Uterus (tissue), 4 donors: Measurements from ENCODE around the gene KCNJ16. TPM values are rescaled to one million over a fixed set of nuclear protein-coding genes. Genes with fewer than 3 reads are reported as not detected.

Source experiments
- DNase-seq, 2 donors: peaks; one replicate each; pipeline ENCODE4 v3.0.0-alpha.2; 2019 to 2020
- H3K27ac ChIP-seq, 2 donors: fragments of 200-600 bp; sonication (generic); 1 replicate in 1 of 2; 2 replicates in 1 of 2; pipeline ENCODE4 v1.5.1; 2016 to 2018
- H3K27me3 ChIP-seq, 2 donors: fragments of 200-600 bp; sonication (generic); one replicate each; pipeline ENCODE4 v1.5.1; 2018 to 2019; ENCODE audit warnings: control low read depth in 1 of 2
- H3K36me3 ChIP-seq, 2 donors: fragments of 200-600 bp; sonication (generic); one replicate each; pipeline ENCODE4 v1.5.1; 2019; ENCODE audit warnings: control low read depth in 1 of 2
- H3K4me1 ChIP-seq, 2 donors: fragments of 200-600 bp; sonication (generic); one replicate each; pipeline ENCODE4 v1.5.1; 2018 to 2019; ENCODE audit warnings: control low read depth in 1 of 2
- H3K4me3 ChIP-seq, 2 donors: fragments of 200-600 bp; sonication (generic); 1 replicate in 1 of 2; 2 replicates in 1 of 2; pipeline ENCODE4 v1.5.1; 2018 to 2019; ENCODE audit warnings: mild to moderate bottlenecking in 1 of 2
- H3K9me3 ChIP-seq, 2 donors: fragments of 200-600 bp; sonication (generic); one replicate each; pipeline ENCODE4 v1.5.1; 2019; ENCODE audit warnings: control low read depth in 1 of 2
- CTCF ChIP-seq, 4 experiments: fragments of 200-600 bp in 2 of 4; fragments of 450-650 bp in 2 of 4; sonication (generic) in 2 of 4; IDR thresholded peaks; one replicate each; pipeline ENCODE4 v1.5.1; 2016 to 2019; ENCODE audit warnings: antibody characterized with exemption in 4 of 4, mild to moderate bottlenecking in 2 of 4, moderate library complexity in 1 of 4
- POLR2A ChIP-seq, 2 donors: fragments of 450-650 bp; IDR thresholded peaks; one replicate each; pipeline ENCODE4 v1.6.1; 2016; ENCODE audit warnings: antibody characterized with exemption in 2 of 2, mild to moderate bottlenecking in 1 of 2, moderate library complexity in 1 of 2
- intact Hi-C: fragments of 100-400 bp; cut with DNase I; formaldehyde crosslinking; loops from one replicate; pipeline ENCODE4 v1.15.1; 2023; ENCODE audit warnings: low total_unique reads
- total RNA-seq, 4 donors: library from RNA; depleted of rRNA in 3 of 4; stranded (reverse); fragments of >200 nt in 3 of 4; gene quantifications; one replicate each; pipeline versions ENCODE4 v1.1.0 to v1.2.4, GENCODE V29; 2014 to 2023
- donor health status: DM: yes; HTN: yes; CAD: no.

Gene KCNJ16
- total RNA-seq, 4 donors from 2014 or later: 2.4 TPM; not detected in 2

GRCh38 chr17:70067134-70067533 lies 7.9 kb upstream of the KCNJ16 start:
- intact Hi-C loops: no loop called here
- TF ChIP-seq CTCF (IDR thresholded peaks at IDR 0.05): no peak
- TF ChIP-seq POLR2A (IDR thresholded peaks at IDR 0.05): no peak
- Histone ChIP-seq H3K27me3 (no peaks in the 10 kb centered on the region), H3K4me3 (no peak overlapping the region), H3K9me3 (no peaks in the 10 kb centered on the region), H3K4me1 (no peaks in the 10 kb centered on the region), H3K27ac (no peak overlapping the region), H3K36me3 (no peaks in the 10 kb centered on the region)
- DNase-seq: no peak

- Histone ChIP-seq H3K27me3 (no peaks in the 10 kb centered on the region), H3K4me1 (no peaks in the 10 kb centered on the region), H3K4me3 (no peak overlapping the region), H3K27ac (no peak overlapping the region), H3K9me3 (no peaks in the 10 kb centered on the region), H3K36me3 (no peaks in the 10 kb centered on the region)
- no peak for DNase-seq
- TF ChIP-seq CTCF (IDR thresholded peaks at IDR 0.05) (no peak), POLR2A (IDR thresholded peaks at IDR 0.05) (no peak)
- intact Hi-C loops: no loop called here
Measured at GRCh38 chr17:70070305-70071027, 4.6 kb upstream of the KCNJ16 start.

DNA sequence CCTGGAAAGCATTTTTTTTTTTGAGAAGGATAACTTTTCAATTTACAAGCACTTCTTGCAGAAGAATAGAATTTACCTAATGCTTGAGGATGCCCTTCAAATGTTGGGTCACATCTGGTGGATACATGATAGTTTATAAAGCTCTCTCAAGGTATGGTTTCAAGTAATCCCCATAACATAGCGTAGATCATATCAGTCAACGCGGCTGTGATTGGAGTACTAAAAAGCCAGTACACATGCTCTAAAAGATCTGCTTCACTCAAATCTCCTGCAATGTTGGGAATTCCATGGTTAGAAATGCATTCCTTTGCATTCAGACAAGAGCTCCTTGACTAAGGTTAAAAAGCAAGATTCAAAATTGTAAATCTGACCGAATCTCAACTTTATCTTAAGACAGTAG lies 3.9 kb upstream of the KCNJ16 start:
- H3K27ac ChIP-seq: no peak overlapping the region
- no peaks in the 10 kb centered on the region for H3K36me3 ChIP-seq
- H3K4me1 ChIP-seq: no peaks in the 10 kb centered on the region
- TF ChIP-seq CTCF (IDR thresholded peaks at IDR 0.05) (no peak), POLR2A (IDR thresholded peaks at IDR 0.05) (no peak)
- no peak overlapping the region for H3K4me3 ChIP-seq
- DNase-seq: no peak
- H3K9me3 ChIP-seq: no peaks in the 10 kb centered on the region
- intact Hi-C loops: no loop called here
- H3K27me3 ChIP-seq: no peaks in the 10 kb centered on the region

GRCh38 chr17:70071620-70072019 lies 3.4 kb upstream of the KCNJ16 start:
- intact Hi-C loops: no loop called here
- H3K4me3 ChIP-seq: no peak overlapping the region
- H3K36me3 ChIP-seq: no peaks in the 10 kb centered on the region
- DNase-seq: no peak
- no peaks in the 10 kb centered on the region for H3K4me1 ChIP-seq
- H3K27me3 ChIP-seq: no peaks in the 10 kb centered on the region
- TF ChIP-seq CTCF (IDR thresholded peaks at IDR 0.05) (no peak), POLR2A (IDR thresholded peaks at IDR 0.05) (no peak)
- H3K27ac ChIP-seq: no peak overlapping the region
- H3K9me3 ChIP-seq: no peaks in the 10 kb centered on the region

DNA sequence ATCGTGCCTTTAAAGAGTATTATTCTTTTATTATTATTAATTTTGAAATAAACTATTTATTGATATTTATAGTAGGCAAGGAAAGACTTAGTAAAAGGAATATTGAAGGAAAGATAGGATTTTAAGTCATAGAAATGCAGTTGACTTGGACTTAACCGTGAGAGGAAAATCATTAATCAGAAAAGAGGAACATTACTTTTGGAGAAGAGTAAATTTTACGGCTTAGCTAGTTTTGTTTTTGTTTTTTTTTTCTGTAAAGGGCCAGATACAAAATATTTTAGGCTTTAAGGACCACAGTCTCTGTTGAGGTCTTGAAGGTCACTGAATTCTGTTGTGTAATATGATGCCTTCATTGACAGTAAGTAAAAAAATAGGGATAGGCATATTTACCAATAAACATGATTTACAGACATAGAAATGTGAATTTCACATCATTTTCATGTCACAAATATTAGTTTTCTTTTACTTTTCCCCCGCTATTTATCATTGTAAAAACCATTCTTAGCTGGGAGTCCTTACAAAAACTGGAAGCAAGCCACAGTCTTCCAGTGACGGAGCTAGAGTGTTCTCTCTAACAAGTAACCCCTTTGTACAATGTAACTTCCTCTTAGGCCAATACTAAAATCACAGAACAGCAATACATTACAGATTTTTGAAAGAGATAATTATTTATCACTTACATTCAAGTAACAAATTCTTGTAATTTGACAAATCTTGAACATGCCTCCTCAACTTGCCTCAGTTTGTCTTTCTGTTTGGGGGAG lies 2.3 kb upstream of the KCNJ16 start:
- DNase-seq: no peak
- intact Hi-C loops: no loop called here
- TF ChIP-seq CTCF (IDR thresholded peaks at IDR 0.05): no peak
- TF ChIP-seq POLR2A (IDR thresholded peaks at IDR 0.05): no peak
- Histone ChIP-seq H3K4me3 (no peak overlapping the region), H3K9me3 (no peaks in the 10 kb centered on the region), H3K27ac (no peak overlapping the region), H3K4me1 (no peaks in the 10 kb centered on the region), H3K36me3 (no peaks in the 10 kb centered on the region), H3K27me3 (no peaks in the 10 kb centered on the region)
